HG02870 (cell line): ENCODE data around the gene C1QTNF1.
A peak's percentile ranks its signal among the peaks of the same experiment; 100 is the strongest.
"Not testable (repeated sequence)": the region's sequence is repeated elsewhere in the genome, so short reads cannot be mapped to it uniquely, and the experiment has no call there.

Experiments used
- ATAC-seq: cut with Tn5 transposase; IDR thresholded peaks from one replicate; pipeline ENCODE4 v1.9.1; 2021; ENCODE audit warnings: mild to moderate bottlenecking, moderate library complexity; ENCODE audit not compliant: unreplicated experiment

Gene C1QTNF1

DNA sequence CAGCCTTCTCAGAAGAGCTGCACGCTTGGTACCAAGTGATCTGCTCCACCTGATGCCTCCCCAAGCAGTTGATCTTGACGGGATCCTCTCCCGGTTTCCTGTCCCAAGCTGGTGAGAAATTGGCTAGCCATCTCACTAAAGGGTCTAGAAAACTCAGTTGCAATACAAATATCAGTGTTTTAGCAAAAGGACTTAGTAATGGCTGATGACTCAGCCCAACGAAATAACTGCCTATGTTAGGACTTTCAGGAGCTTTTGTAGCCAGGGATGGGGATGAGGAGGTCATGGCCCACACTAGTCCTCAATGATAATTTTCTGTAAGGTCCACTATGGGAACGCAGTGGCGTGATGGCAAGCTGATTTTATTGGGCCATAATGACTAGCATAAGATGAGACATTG is 27.3 kb downstream of the C1QTNF1 start:
- ATAC-seq = no peak

DNA sequence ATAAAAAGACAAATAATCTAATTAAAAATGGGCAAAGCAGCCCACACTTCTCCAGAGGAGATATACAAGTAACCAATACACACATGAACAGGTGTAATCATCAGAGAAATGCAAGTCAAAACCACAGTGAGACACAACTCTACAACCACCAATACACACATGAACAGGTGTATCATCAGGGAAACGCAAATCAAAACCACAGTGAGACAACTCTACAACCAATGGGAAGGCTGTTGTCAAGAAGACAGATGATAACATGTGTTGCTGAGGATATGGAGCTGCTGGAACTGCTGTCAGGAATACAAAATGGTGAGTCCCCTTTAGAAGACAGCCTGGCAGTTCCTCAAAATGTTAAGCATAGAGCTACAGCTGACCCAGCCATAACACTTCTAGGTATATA is 28.2 kb downstream of the C1QTNF1 start:
- no peak for ATAC-seq

DNA sequence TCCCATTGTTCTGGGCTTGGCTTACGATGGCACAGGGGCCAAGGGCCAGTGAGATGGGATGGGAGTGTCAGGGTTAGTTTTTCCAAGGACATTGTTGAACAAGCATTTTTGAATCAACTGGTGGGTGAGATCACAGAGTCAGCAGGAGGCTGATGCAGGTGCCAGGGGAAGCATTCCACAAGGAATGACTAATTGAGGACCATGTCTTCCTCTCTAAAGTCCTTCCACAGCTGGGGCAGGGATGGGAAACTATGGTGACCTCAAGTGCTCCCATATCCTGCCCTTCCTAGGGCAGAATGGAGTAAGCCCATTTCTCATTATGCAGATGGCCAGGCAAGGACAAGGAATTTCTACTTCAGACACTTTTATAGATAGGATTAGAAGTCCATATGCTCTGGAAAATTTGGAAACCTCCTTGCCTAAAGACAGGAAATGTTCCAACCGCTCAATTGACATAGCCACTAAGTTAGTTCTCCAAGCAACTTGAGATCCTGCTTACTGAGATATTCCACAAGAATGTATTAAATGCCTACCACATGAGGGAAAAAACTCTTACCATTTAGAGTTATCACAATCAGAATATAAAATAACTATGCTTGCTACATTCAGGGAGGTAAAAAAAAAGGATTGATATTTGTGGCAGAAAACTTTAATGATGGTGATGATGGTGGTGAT is 29.4 kb downstream of the C1QTNF1 start:
- no peak for ATAC-seq

DNA sequence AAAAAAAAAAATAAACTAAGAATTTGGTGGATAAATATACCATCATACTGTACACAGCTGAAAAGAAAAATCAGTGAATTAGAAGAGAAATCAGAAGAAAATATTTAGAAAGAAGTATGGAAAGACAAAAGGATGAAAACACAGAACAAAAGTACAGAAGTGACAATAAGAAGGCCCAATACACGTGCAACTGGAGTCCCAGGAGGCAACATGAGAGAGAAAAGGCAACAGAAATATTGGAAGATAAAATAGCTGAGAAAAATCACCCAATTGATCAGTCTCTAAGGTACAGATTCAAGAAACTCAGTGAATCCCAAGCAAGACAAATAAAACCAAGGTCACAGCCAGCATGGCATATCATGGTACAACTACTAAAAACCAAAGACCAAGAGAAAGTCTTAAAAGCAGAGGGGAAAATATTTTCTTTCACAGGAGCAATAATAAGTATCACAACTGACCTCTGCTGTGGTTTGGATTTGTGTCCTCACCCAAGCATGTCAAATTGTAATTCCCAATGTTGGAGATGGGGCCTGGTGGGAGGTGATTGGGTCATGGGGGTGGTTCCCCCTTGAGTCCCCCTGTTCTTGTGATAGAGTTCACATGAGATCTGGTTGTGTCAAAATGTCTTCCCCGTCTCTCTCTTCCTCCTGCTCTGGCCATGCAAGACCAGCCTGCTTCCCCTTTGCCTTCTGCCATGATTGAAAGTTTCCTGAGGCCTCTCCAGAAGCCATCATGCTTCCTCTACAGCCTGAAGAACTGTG is 30.4 kb downstream of the C1QTNF1 start:
- ATAC-seq = no peak

DNA sequence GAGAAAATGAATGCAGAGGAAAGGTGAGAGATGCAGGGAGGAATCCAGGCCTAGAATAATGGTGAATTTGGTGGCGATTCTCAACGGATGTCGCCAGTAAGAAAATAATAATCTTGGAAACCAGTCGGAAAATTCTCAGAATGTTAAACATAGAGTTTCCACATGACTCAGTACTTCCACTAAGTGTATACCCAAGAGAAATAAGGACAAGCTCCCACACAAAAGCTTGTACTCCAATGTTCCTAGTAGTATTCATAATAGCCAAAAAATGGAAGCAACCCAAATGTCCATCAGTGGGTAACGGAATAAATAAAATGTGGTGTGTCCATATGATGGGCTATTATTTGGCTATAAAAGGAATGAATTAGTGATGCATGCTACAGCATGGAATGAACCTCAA is 31.2 kb downstream of the C1QTNF1 start:
- no peak for ATAC-seq

DNA sequence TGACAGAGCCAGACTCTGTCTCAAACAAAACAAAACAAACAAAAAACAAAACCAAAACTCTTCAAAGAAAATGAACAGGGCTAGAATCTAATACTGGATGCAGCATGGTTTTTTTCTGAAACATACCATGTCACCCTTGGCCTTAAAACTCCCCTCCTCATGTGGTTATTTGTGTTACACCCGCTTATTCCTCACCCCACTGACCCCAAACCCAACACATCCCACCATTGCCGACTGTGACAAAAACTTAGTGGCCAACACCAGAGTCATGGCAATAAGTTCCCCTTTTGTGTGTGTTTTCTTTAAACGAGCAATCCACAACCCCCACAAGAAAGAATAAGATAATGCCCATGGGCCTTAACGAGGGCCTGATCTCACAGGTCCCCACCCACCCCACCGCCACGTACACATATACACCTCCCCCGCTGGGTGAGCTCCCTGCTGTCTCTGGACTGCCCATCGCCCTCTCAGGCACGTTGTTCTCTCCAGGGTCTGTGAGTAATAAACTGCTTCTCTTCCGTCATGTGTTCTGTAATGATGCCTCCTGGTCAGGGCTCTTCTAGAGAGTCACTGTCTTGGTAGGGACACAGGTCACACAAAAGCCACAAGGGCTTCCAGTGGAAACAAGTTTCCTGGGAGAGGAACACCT is 33.9 kb downstream of the C1QTNF1 start:
- no peak for ATAC-seq

DNA sequence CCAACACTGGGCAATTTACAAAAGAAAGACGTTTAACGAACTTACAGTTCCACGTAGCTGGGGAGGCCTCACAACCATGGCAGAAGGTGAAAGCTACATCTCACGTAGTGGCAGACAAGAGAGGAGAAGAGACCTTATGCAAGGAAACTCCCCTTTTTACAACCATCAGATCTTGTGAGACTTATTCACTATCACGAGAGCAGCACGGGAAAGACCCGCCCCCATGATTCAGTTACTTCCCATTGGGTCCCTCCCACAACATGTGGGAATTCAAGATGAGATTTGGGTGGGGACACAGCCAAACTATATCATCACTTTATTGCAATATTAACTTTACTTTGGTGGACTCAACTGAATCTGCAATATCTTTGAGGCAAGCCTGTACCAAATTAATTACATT is 38.7 kb downstream of the C1QTNF1 start:
- ATAC-seq = no peak

DNA sequence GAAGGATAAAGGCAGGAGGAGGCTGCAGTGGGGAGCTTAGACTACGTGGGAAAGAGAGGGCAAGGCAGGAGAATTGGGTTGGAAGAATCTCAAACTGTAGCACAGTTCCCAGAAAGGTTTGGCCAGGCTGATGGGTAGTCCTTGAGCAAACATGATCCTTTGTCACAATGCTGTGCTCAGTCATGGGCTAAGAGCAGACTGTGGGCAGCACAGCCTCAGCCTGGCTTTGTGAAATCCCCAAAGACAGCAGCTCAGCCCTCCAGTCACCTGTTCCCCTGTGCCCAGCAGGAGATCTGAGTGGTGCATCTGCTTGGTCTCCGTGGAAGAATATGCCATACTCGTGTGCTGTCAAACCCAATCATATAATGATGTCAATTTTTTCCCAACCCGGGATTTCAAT is 40.1 kb downstream of the C1QTNF1 start:
- no peak for ATAC-seq

DNA sequence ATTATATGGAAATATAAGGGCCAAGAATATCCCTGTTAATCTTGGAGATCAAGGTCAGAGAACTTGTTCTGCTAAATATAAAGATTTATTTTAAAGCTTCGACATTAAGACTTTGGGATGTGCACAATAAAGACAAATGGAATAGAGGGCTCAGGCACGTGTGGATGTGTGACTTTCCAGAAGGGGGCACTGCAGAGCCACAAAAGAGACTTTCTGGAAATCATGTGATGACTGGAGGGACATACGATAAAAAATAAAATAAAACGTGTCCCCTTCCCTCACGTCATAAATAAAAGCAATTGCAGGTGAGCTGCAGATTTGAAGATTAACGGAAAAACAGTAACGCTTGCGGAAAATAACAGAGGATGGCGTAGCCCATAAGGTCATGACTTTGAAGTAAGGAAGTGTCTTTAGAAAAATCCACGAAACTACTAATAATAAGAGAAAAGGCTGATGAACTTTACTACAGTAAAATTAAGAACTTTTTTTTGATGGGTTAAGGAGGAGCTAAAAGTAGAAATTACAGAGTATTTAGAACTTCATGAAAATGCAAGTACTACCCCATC is 41.2 kb downstream of the C1QTNF1 start:
- ATAC-seq = no peak

DNA sequence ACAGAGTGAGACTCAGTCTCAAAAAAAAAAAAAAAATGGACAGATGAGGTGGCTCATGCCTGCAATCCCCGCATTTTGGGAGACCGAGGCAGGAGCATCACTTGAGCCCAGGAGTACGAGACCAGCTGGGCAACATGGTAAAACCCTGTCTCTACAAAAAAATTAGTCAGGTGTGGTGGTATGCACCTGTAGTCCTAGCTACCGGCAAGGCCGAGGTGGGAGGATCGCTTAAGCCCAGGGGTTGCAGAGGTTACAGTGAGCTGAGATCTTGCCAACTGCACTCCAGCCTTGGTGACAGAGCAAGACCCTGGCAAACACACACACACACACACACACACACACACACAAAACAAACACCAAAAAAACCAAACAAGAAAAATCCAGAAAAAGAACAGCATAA is 43.0 kb downstream of the C1QTNF1 start:
- no peak for ATAC-seq

DNA sequence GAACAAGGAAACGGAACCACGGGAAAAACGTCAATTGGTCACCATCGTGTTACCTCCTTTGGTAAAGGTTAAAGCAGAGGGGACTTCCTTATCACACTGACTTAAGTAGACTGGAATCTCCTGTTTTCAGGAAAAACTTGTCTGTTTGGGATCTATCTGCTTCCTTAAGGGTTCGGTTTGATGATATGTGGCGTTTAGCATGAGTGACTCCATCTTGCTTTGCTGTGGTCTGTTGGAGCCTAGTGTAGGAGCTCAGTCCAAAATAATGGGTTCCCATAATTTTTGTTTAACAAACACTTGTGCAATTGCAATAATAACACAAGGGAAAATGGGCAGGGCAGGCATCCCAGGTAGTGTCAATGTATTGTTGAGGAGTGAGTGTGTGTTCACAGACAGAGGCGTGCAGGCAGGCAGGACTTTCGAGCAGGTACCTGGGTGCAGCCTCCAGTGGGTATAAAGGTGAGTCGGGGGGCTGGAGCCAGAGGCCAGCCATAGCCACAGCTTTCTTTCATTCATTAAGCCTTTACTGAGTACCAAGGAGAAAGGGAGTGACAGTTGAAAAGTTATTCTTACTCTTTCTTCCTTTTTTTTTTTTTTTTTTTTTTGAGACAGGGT is 46.4 kb downstream of the C1QTNF1 start:
- no peak for ATAC-seq

DNA sequence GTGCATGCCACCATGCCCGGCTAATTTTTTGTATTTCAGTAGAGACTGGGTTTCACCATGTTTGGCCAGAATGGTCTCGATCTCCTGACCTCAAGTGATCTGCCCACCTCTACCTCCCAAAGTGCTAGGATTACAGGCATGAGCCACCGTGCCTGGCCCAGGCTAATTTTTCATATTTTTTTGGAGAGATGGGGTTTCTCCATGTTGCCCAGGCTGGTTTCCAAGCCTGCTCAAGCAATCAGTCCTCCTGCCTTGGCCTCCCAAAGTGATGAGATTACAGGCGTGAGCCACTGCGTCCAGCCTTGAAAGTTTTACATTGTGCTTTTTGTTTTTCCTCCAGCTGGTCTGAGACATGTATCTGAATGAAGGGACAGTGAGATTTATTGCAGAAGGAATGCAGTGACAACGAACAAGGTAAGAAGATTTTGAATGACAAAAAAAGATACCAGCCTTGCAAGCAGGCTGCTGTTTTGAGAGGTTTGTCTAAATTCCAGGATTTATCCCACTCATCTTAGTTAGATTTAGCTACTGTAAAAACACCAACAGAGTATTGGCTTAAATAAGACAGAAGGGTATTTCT is 47.3 kb downstream of the C1QTNF1 start:
- ATAC-seq = no peak

DNA sequence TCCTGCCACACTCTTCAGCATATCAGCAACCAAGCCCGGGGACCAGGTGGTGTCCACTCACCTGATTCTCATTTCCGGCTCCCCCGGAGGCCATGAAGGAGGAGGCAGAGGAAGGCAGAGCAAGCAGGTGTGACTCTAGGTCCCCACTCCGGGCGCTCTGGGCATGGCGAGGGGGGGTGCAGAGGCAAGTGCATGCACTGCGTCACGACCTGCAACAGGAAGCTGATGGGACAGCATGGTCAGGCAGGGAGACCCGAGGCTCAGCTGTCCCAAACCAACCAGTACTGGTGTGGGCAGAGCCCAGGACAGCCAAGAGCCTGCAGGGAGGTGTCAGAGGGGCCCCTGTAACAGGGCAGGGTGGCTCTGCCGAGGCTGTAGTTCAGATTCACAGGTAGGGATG is 48.6 kb downstream of the C1QTNF1 start:
- no peak for ATAC-seq

DNA sequence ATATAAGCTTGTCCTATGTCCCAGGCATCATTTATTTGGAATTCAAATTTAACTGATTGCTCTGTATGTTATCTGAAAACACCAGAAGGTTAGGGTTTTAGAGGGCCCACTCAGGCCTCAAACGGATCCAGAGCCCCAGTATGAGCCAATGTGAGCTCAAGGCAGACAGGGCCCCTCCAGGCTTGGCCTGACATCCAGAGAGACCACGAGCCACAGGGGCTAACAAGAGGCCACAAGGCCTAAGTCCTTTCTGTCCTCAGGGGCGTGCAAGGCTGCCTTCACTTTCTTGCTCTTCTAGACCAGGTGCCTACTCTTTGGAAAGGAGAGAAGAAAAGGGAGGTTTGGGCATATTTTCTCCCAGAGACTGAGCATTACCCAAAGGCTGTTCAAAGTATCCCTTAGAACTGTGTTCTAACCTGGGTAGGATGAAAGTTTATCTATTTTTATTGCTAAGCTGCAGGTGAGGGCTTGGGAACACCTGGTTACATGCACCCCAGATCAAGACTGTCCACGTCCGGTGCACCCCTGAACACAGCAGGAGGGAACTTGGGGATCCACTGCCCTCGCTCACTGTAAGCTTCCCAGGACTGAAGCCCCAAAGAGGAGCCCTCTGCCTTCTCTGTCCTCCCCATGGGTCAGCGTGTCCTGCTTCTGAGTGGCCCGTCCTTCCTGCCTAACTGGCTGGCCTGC is 49.2 kb downstream of the C1QTNF1 start:
- ATAC-seq = no peak

DNA sequence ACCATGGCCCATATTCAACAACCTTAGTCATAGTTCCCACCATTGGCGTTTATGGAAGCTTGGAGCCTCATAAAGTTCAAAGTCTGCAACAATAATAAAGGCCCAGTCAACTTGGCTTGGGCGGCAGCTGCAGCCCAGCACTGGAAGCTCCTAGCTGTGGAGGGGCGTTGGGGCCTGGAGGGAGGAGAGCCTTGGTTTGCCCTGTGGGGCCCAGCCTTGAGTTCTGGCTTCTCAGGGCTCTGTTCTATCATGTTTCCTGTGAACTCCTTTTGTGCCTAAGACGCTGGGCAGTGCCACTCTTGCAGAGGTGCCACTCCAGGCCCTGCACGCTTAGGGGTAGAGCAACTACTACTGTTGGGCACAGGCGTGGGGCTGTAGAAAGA is 49.7 kb downstream of the C1QTNF1 start:
- ATAC-seq = no peak

DNA sequence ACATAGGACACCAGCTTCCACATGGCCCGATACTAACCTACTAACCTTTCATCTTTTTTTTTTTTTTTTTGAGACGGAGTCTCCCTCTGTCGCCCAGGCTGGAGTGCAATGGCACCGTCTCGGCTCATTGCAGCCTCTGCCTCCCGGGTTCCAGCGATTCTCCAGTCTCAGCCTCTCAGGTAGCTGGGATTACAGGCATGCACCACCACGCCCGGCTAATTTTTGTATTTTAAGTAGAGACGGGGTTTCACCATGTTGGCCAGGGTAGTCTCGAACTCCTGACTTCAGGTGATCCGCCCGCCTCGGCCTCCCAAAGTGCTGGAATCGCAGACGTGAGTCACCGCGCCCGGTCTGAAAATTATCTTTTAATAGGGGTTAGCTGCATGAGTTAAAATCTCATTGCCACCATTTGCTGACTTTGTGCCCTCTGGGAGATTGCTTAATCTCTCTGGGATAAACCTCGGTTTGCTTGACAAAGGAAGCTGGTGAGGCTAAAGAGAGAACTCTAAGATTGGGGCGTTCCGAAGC is 50.2 kb downstream of the C1QTNF1 start:
- ATAC-seq = not testable (repeated sequence)

DNA sequence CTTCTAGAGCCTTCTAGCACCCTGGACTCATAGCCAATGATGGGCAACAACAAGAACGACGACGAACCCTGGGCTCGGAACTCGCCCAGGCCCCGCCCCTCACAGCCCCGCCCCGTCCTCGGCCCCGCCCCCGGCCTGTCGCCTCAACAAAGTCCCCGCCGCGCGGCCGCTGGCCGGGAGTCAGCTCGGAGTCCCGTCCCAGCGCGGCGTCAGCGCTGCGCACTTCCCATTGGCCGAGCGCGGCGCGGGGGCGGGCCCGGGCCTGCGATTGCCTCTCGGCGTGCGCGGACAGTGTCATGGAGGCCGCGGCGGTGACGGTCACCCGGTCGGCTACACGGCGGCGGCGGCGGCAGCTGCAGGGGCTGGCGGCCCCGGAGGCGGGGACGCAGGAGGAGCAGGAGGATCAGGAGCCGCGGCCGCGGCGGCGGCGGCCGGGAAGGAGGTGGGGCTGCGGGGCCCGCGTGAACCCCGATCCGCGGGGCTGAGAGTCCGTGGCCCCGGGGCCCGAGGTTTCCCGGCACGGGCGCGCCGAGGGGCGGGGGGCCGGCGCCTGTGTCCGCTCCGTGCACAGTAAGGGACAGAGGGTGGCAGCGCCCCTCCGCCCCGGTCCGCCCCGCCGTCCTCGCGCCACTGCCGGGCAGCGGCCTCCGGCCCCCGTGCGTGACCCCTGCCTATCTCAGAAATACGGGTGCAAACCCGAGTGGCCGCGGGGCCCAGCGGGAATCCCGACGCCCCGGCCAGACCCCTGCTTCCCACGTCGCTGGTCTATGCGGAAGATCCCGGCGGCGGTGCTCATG is 50.9 kb downstream of the C1QTNF1 start, which contains the start of gene ENGASE:
Gene ENGASE (plus strand): TSS at position 176 of the 797 bp plus-strand sequence. CDS start 121 bp downstream, at position 297.
- ATAC-seq = peak; percentile 85

DNA sequence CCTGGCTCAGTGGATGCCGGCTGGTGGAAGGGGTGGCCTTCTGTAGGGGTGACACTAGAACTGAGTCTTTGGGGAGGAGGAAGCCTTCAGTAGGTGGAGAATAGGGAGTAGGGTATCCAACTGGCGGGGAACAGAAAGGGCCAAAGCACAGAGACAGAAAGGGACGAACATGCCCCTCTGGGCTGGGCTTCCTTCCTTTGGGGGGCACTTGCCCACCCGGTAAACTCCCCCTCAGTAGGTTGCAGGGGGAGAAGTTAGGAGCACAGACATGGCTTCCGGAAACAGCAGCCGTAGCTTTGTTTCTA is 51.4 kb downstream of the C1QTNF1 start:
- ATAC-seq = peak; percentile 18

DNA sequence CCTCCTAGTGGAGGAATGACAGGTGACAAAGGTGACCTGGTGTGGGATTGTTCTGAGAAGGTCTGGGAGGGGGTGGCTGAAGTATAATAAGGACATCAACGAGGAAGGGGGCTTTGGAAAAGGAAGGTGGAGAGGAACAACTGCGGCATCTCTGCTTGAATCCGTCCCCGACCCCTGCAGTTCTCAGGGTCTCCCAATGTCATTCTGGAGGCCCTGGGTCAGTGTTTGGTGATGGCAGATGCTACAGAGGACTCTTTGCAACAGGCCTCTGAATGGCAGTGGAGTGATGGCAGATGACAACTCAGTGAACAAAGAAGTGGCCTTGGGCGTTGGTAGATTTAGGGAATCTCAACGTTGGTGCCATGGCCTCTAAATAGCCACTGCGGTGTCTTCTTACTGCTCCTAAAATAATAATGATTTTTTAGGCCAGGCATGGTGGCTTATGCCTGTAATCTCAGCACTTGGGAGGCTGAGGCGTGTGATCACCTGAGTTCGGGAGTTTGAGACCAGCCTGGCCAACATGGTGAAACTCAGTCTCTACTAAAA is 52.0 kb downstream of the C1QTNF1 start:
- no peak for ATAC-seq
